H1 (cell line): ENCODE measurements around the gene HIVEP3. TPM values are rescaled to one million over a fixed set of nuclear protein-coding genes. Genes with fewer than 3 reads are reported as not detected.

ENCODE experiments used
- CTCF ChIA-PET: fragments of 300-600 bp; sonication (Branson Sonifier 250); formaldehyde crosslinking; loops from one replicate; lab custom pipeline; 2021; ENCODE audit not compliant: partially characterized antibody; lab: Charles Lee
- POLR2A ChIA-PET: fragments of 300-600 bp; sonication (Branson Sonifier 250); formaldehyde crosslinking; loops from one replicate; lab custom pipeline; 2021; ENCODE audit warnings: inconsistent platforms; ENCODE audit not compliant: partially characterized antibody; lab: Charles Lee
- DNase-seq, 2 experiments: peaks; one replicate each; pipeline versions ENCODE4 v3.0.0 to v3.0.0-alpha.2; 2010 to 2022; ENCODE audit warnings: low spot score in 2 of 2, low read depth in 1 of 2, mixed read lengths in 1 of 2
- FAIRE-seq: peaks from 2 replicates; lab custom pipeline; 2011; peaks lifted over from hg19 to GRCh38; lab: Jason Lieb, UNC
- H2AFZ ChIP-seq: 2 replicates; pipeline ENCODE4 v1.8.1; 2012; ENCODE audit warnings: low read length, inconsistent platforms
- H2AK5ac ChIP-seq: 2 replicates; pipeline ENCODE4 v1.6.1; 2013; ENCODE audit warnings: low read depth, low read length
- H2BK120ac ChIP-seq: replicated peaks from 2 replicates; pipeline ENCODE3; 2013; ENCODE audit warnings: low read depth, low read length, inconsistent platforms
- H2BK12ac ChIP-seq: 2 replicates; pipeline ENCODE4 v1.6.1; 2013; ENCODE audit warnings: low read depth, low read length
- H2BK15ac ChIP-seq: 2 replicates; pipeline ENCODE4 v1.6.1; 2013; ENCODE audit warnings: low read length
- H2BK20ac ChIP-seq: 2 replicates; pipeline ENCODE4 v1.6.1; 2013; ENCODE audit warnings: low read length
- H2BK5ac ChIP-seq: 2 replicates; pipeline ENCODE4 v1.6.1; 2013; ENCODE audit warnings: low read depth, low read length
- H3K14ac ChIP-seq: 2 replicates; pipeline ENCODE4 v1.6.1; 2013; ENCODE audit warnings: inconsistent platforms; ENCODE audit not compliant: insufficient read length
- H3K18ac ChIP-seq: 2 replicates; pipeline ENCODE4 v1.6.1; 2013; ENCODE audit warnings: low read length; ENCODE audit errors: extremely low read depth
- H3K23ac ChIP-seq: 2 replicates; pipeline ENCODE4 v1.6.1; 2013; ENCODE audit warnings: inconsistent platforms; ENCODE audit not compliant: insufficient read length
- H3K23me2 ChIP-seq: 2 replicates; pipeline ENCODE4 v1.6.1; 2013; ENCODE audit warnings: low read depth, low read length
- H3K27ac ChIP-seq: 2 replicates; pipeline ENCODE4 v1.6.1; 2011; ENCODE audit warnings: low read depth, low read length, inconsistent platforms
- H3K27me3 ChIP-seq, 4 experiments: replicated peaks in 1 of 4; 1 replicate in 1 of 4; 2 replicates in 3 of 4; pipeline versions ENCODE4 v1.6.1 to v1.8.1; 2011 to 2013; ENCODE audit warnings: low read length in 3 of 4, mild to moderate bottlenecking in 3 of 4, inconsistent platforms in 2 of 4, mixed read lengths in 2 of 4, moderate library complexity in 1 of 4; ENCODE audit not compliant: control insufficient read depth in 3 of 4, insufficient read depth in 3 of 4; ENCODE audit errors: extremely low read depth in 1 of 4
- H3K36me3 ChIP-seq, 4 experiments: 2 replicates each; pipeline versions ENCODE4 v1.6.1 to v1.8.1; 2011 to 2013; ENCODE audit warnings: mild to moderate bottlenecking in 4 of 4, low read length in 3 of 4, moderate library complexity in 2 of 4, control low read depth in 1 of 4, inconsistent platforms in 1 of 4; ENCODE audit not compliant: insufficient read depth in 4 of 4, control insufficient read depth in 2 of 4
- H3K4ac ChIP-seq: replicated peaks from 2 replicates; pipeline ENCODE3; 2013; ENCODE audit warnings: low read length, low read depth, mixed read lengths, inconsistent platforms; ENCODE audit not compliant: insufficient read length
- H3K4me1 ChIP-seq, 4 experiments: replicated peaks in 1 of 4; 1 replicate in 1 of 4; 2 replicates in 3 of 4; pipeline versions ENCODE4 v1.6.1 to v1.8.1; 2011 to 2013; ENCODE audit warnings: low read length in 3 of 4, inconsistent platforms in 2 of 4, mixed read lengths in 1 of 4; ENCODE audit not compliant: insufficient read depth in 4 of 4, control insufficient read depth in 3 of 4
- H3K4me2 ChIP-seq, 2 experiments: 2 replicates each; pipeline versions ENCODE4 v1.6.1 to v1.8.1; 2011 to 2013; ENCODE audit warnings: low read depth in 2 of 2, low read length in 2 of 2, control low read depth in 1 of 2, inconsistent platforms in 1 of 2, mild to moderate bottlenecking in 1 of 2; ENCODE audit not compliant: insufficient read depth in 1 of 2
- H3K4me3 ChIP-seq, 4 experiments: fragments of 200-600, 300-600 bp in 1 of 4; sonication (generic), shearing (Covaris generic), sonication (Bioruptor Twin) in 1 of 4; 2 replicates each; pipeline versions ENCODE4 v1.5.1 to v1.8.1; 2011 to 2016; ENCODE audit warnings: low read length in 4 of 4, low read depth in 3 of 4, control low read depth in 2 of 4, inconsistent platforms in 2 of 4, mild to moderate bottlenecking in 2 of 4, mixed read lengths in 1 of 4, moderate library complexity in 1 of 4; ENCODE audit not compliant: insufficient read depth in 2 of 4; ENCODE audit errors: extremely low read depth in 1 of 4
- H3K56ac ChIP-seq: replicated peaks from 2 replicates; pipeline ENCODE3; 2013; ENCODE audit warnings: low read depth, mild to moderate bottlenecking, mixed read lengths, low read length, inconsistent platforms; ENCODE audit not compliant: insufficient read length
- H3K79me1 ChIP-seq: 2 replicates; pipeline ENCODE4 v1.6.1; 2013; ENCODE audit warnings: low read depth, low read length, control low read depth
- H3K79me2 ChIP-seq, 2 experiments: 2 replicates each; pipeline versions ENCODE4 v1.6.1 to v1.8.1; 2012 to 2013; ENCODE audit warnings: low read length in 2 of 2, mild to moderate bottlenecking in 2 of 2, inconsistent platforms in 1 of 2; ENCODE audit not compliant: insufficient read depth in 2 of 2, control insufficient read depth in 1 of 2
- H3K9ac ChIP-seq, 4 experiments: replicated peaks in 1 of 4; 1 replicate in 1 of 4; 2 replicates in 3 of 4; pipeline versions ENCODE4 v1.6.1 to v1.8.1; 2011 to 2013; ENCODE audit warnings: low read depth in 3 of 4, low read length in 3 of 4, control low read depth in 2 of 4, mild to moderate bottlenecking in 2 of 4, moderate library complexity in 2 of 4, inconsistent platforms in 1 of 4; ENCODE audit errors: extremely low read depth in 1 of 4
- H3K9me3 ChIP-seq, 2 experiments: 2 replicates each; pipeline versions ENCODE4 v1.6.1 to v1.8.1; 2012 to 2013; ENCODE audit warnings: mild to moderate bottlenecking in 2 of 2, moderate library complexity in 2 of 2, control low read depth in 1 of 2, inconsistent platforms in 1 of 2, low read depth in 1 of 2, low read length in 1 of 2, mixed read lengths in 1 of 2; ENCODE audit not compliant: insufficient read depth in 2 of 2
- H4K20me1 ChIP-seq, 2 experiments: replicated peaks in 1 of 2; 2 replicates each; pipeline versions ENCODE3 to v1.8.1; 2011 to 2013; ENCODE audit warnings: inconsistent platforms in 2 of 2, low read length in 2 of 2, mild to moderate bottlenecking in 1 of 2; ENCODE audit not compliant: insufficient read depth in 2 of 2, control insufficient read depth in 1 of 2
- H4K5ac ChIP-seq: 2 replicates; pipeline ENCODE4 v1.6.1; 2013; ENCODE audit warnings: low read length, low read depth, mixed read lengths, inconsistent platforms; ENCODE audit not compliant: insufficient read length
- H4K8ac ChIP-seq: 2 replicates; pipeline ENCODE4 v1.8.0; 2013; ENCODE audit warnings: mild to moderate bottlenecking, moderate library complexity, low read length, inconsistent platforms; ENCODE audit not compliant: insufficient read depth; ENCODE audit errors: extremely low read depth
- H4K91ac ChIP-seq: replicated peaks from 2 replicates; pipeline ENCODE3; 2013; ENCODE audit warnings: low read length, mixed read lengths, inconsistent platforms; ENCODE audit not compliant: insufficient read length
- ATF2 ChIP-seq: IDR thresholded peaks from 2 replicates; pipeline ENCODE4 v1.6.1; 2012; ENCODE audit warnings: low read length, inconsistent platforms
- SIN3A ChIP-seq, 2 experiments: IDR thresholded peaks in 1 of 2; conservative IDR thresholded peaks in 1 of 2; 2 replicates each; pipeline ENCODE4 v1.6.1; 2011 to 2012; ENCODE audit warnings: low read length in 2 of 2, improper control_type of control experiment in 1 of 2, low read depth in 1 of 2, mild to moderate bottlenecking in 1 of 2
- TAF7 ChIP-seq: optimal IDR thresholded peaks from 2 replicates; pipeline ENCODE3; 2011; ENCODE audit warnings: low read depth, mild to moderate bottlenecking, inconsistent platforms, low read length, moderate library complexity, borderline replicate concordance
- WGBS, 2 experiments: shearing (Covaris generic) in 1 of 2; methylation state at CpG; one replicate each; pipeline versions ENCODE4 v1.1.6 to v1.1.7; 2013 to 2015; ENCODE audit warnings: low lambda C conversion rate in 2 of 2, mixed read lengths in 2 of 2, inconsistent platforms in 1 of 2, low coverage in 1 of 2, missing lambda C conversion rate in 1 of 2; ENCODE audit not compliant: insufficient replicate concordance in 2 of 2, insufficient coverage in 1 of 2, insufficient read length in 1 of 2; ENCODE audit errors: extremely low coverage in 1 of 2, missing lambda C conversion rate in 1 of 2; 5-methylcytosine and 5-hydroxymethylcytosine counted together
- polyA plus RNA-seq, 7 experiments: library from polyadenylated mRNA; depleted of rRNA in 3 of 7; stranded (reverse) in 5 of 7; unstranded in 2 of 7; fragments of >200 nt in 5 of 7; fragments of 200-250 nt in 2 of 7; gene quantifications; 1 replicate in 5 of 7; 2 replicates in 1 of 7; 4 replicates in 1 of 7; pipeline versions ENCODE4 v1.2.1 to v1.2.3, GENCODE V29; 2011 to 2013; ENCODE audit warnings: missing spikeins in 2 of 7, mixed read lengths in 2 of 7
- total RNA-seq: library from RNA; stranded (reverse); fragmentation: NEBNext Ultra II Directional; extraction: Animal tissue kit (Norgen Biotek cat#: 25700); gene quantifications from 2 replicates; pipeline ENCODE4 v1.2.1, GENCODE V29; 2021

The HIVEP3 gene
- total and polyA plus RNA-seq, 2 of the 8 experiments (the other 6 are each of a cell fraction or from before 2014, with no cell fraction given) = 0.24 to 0.69 TPM

GRCh38 chr1:41677620-41678019 lies 241.1 kb downstream of the HIVEP3 start:
- no peak overlapping the region for H3K27ac ChIP-seq
- WGBS, 2 experiments = 94% methylated on average over 7 of the region's 7 CpGs; no CpG with 5 or more reads in 1 of the 2 experiments

More at GRCh38 chr1:41677620-41678019, 241.1 kb downstream of the HIVEP3 start:
- TF ChIP-seq ATF2 (no peak), TAF7 (no peak), SIN3A (conservative IDR thresholded peaks at IDR 0.05 in 1 of 2, IDR thresholded peaks at IDR 0.05 in 1 of 2; ENCODE audit: low read depth in 1 of 2, low read length in 2 of 2) (no peak)
- no peaks in the 10 kb centered on the region for H3K27me3 ChIP-seq
- no peak overlapping the region for H4K5ac ChIP-seq
- FAIRE-seq (no peak), DNase-seq (no peak)
- H2AFZ ChIP-seq = no peak overlapping the region
- H3K23ac ChIP-seq = no peak overlapping the region
- no peak overlapping the region for H2AK5ac ChIP-seq
- no peaks in the 10 kb centered on the region for H3K9me3 ChIP-seq
- H3K4ac ChIP-seq = no peak overlapping the region
- H3K79me1 ChIP-seq = no peaks in the 10 kb centered on the region
- H3K79me2 ChIP-seq = no peaks in the 10 kb centered on the region
- H4K91ac ChIP-seq = no peak overlapping the region
- CTCF ChIA-PET = interaction anchor here (1.0 to 1.5 kb wide), 3 partner anchors 13 to 103 kb away, joined by 3 to 5 read pairs (median 5); no protein-coding TSS in a partner anchor
- H3K56ac ChIP-seq = no peak overlapping the region
- no peak overlapping the region for H2BK20ac ChIP-seq
- H3K23me2 ChIP-seq = no peaks in the 10 kb centered on the region
- H3K4me1 ChIP-seq = peaks cover 0 to 2% (median 0%) of the 10 kb centered on the region in 4 experiments; a peak in 2 of 7 replicates
- no peak overlapping the region; a peak in 1 of 7 replicates for H3K9ac ChIP-seq
- H3K14ac ChIP-seq = no peak overlapping the region
- H4K20me1 ChIP-seq = no peaks in the 10 kb centered on the region
- H2BK15ac ChIP-seq = no peak overlapping the region
- no peaks in the 10 kb centered on the region for H3K36me3 ChIP-seq
- H4K8ac ChIP-seq = no peak overlapping the region
- no peak overlapping the region for H3K4me3 ChIP-seq
- no peak overlapping the region for H3K4me2 ChIP-seq
- no peak overlapping the region for H2BK5ac ChIP-seq
- POLR2A ChIA-PET = interaction anchor here (1.8 kb wide), 1 partner anchor 15 kb away, joined by 5 read pairs; no protein-coding TSS in a partner anchor
- no peak overlapping the region for H2BK12ac ChIP-seq
- H2BK120ac ChIP-seq = no peak overlapping the region
- H3K18ac ChIP-seq = no peak overlapping the region
